GM19397 (cell line): ENCODE results near the gene SLC4A1.

Experiments
- ATAC-seq: cut with Tn5 transposase; IDR thresholded peaks from one replicate; pipeline ENCODE4 v1.9.1; 2021; ENCODE audit warnings: mild to moderate bottlenecking, moderate library complexity; ENCODE audit not compliant: unreplicated experiment

SLC4A1 gene

GRCh38 chr17:44267818-44268490 lies at the start of gene SLC4A1:
Gene SLC4A1 (minus strand): TSS chr17:44268135. CDS start chr17:44262866, 5,269 bp downstream.
- no peak for ATAC-seq

GRCh38 chr17:44317545-44317944 lies 49.6 kb upstream of the SLC4A1 start:
- ATAC-seq, result no peak

GRCh38 chr17:44315760-44316731 lies 48.1 kb upstream of the SLC4A1 start:
- no peak for ATAC-seq

GRCh38 chr17:44314869-44315661 lies 47.1 kb upstream of the SLC4A1 start:
- ATAC-seq, result no peak

- ATAC-seq, result no peak
Observed at GRCh38 chr17:44314524-44314868, 46.6 kb upstream of the SLC4A1 start.

- ATAC-seq, result no peak
Observed at GRCh38 chr17:44314031-44314430, 46.1 kb upstream of the SLC4A1 start.

- ATAC-seq, result no peak
Observed at GRCh38 chr17:44312396-44313104, 44.6 kb upstream of the SLC4A1 start.

- ATAC-seq, result no peak
Observed at GRCh38 chr17:44311562-44312181, 43.7 kb upstream of the SLC4A1 start.

- no peak for ATAC-seq
Observed at GRCh38 chr17:44310609-44311376, 42.9 kb upstream of the SLC4A1 start.

- no peak for ATAC-seq
Observed at GRCh38 chr17:44310188-44310587, 42.3 kb upstream of the SLC4A1 start.

- no peak for ATAC-seq
Observed at GRCh38 chr17:44309472-44309871, 41.5 kb upstream of the SLC4A1 start.

GRCh38 chr17:44308865-44309264 lies 40.9 kb upstream of the SLC4A1 start:
- no peak for ATAC-seq

GRCh38 chr17:44308320-44308818 lies 40.4 kb upstream of the SLC4A1 start, which contains the start of gene RUNDC3A:
Gene RUNDC3A (plus strand): TSS chr17:44308601. CDS start chr17:44308833, 232 bp downstream.
- no peak for ATAC-seq

GRCh38 chr17:44307387-44308186 lies 39.7 kb upstream of the SLC4A1 start:
- no peak for ATAC-seq

- no peak for ATAC-seq
Observed at GRCh38 chr17:44304651-44305050, 36.7 kb upstream of the SLC4A1 start.

GRCh38 chr17:44297975-44298374 lies 30.0 kb upstream of the SLC4A1 start:
- no peak for ATAC-seq

GRCh38 chr17:44293509-44294226 lies 25.7 kb upstream of the SLC4A1 start:
- ATAC-seq, result no peak

GRCh38 chr17:44287651-44288050 lies 19.7 kb upstream of the SLC4A1 start:
- ATAC-seq, result no peak
